T-helper 1 cell treated with Interleukin-12 subunit alpha and Interleukin-12 subunit beta and Interleukin-4 antibody, amounts not matched to agents 30 ng/mL and 1 ng/mL, for 36 hours (primary cell): Measurements from ENCODE around the gene NME9. TPM values are rescaled to one million over a fixed set of nuclear protein-coding genes. Genes with fewer than 3 reads are reported as not detected.
"Not testable (repeated sequence)": the region's sequence is repeated elsewhere in the genome, so short reads cannot be mapped to it uniquely, and the experiment has no call there.

ENCODE experiments used
- intact Hi-C: fragments of 100-400 bp; cut with micrococcal nuclease; formaldehyde crosslinking; loops from one replicate; pipeline ENCODE4 v1.15.1; 2024
- total RNA-seq: library from RNA; stranded (reverse); gene quantifications from 2 replicates; pipeline ENCODE4 v1.2.3, GENCODE V29; 2022

Gene NME9
- 0.71 TPM in 1 of 2 replicates, not detected in the other for total RNA-seq

GRCh38 chr3:138329127-138329983 is at the start of gene NME9:
TSS of gene NME9 (minus strand) at chr3:138329851. CDS start at chr3:138329335, 516 bp downstream.
- intact Hi-C loops, result loop anchor here (1.0 to 10.0 kb wide), 15 partner anchors 47 to 1407 kb away; partner anchors contain the start of genes ARMC8, CEP70, DBR1 and FAIM

- intact Hi-C loops, result no loop called here
Observed at GRCh38 chr3:138378990-138379389, 49.3 kb upstream of the NME9 start.

- intact Hi-C loops, result no loop called here
Observed at GRCh38 chr3:138378331-138378730, 48.7 kb upstream of the NME9 start.

- intact Hi-C loops, result no loop called here
Observed at GRCh38 chr3:138377804-138378203, 48.2 kb upstream of the NME9 start.

GRCh38 chr3:138377212-138377611 is 47.6 kb upstream of the NME9 start:
- intact Hi-C loops, result not testable (repeated sequence)

- intact Hi-C loops, result no loop called here
Observed at GRCh38 chr3:138376663-138377062, 47.0 kb upstream of the NME9 start.

GRCh38 chr3:138375447-138375846 is 45.8 kb upstream of the NME9 start:
- intact Hi-C loops, result no loop called here

- intact Hi-C loops, result no loop called here
Observed at GRCh38 chr3:138374573-138375134, 45.0 kb upstream of the NME9 start.

- intact Hi-C loops, result no loop called here
Observed at GRCh38 chr3:138373736-138374094, 44.1 kb upstream of the NME9 start.

GRCh38 chr3:138373087-138373735 is 43.6 kb upstream of the NME9 start:
- intact Hi-C loops, result no loop called here

GRCh38 chr3:138371070-138371965 is 41.7 kb upstream of the NME9 start:
- intact Hi-C loops, result no loop called here

- intact Hi-C loops, result no loop called here
Observed at GRCh38 chr3:138370321-138370720, 40.7 kb upstream of the NME9 start.

- intact Hi-C loops, result no loop called here
Observed at GRCh38 chr3:138369151-138369900, 39.7 kb upstream of the NME9 start.

- intact Hi-C loops, result no loop called here
Observed at GRCh38 chr3:138367911-138368310, 38.3 kb upstream of the NME9 start.

- intact Hi-C loops, result no loop called here
Observed at GRCh38 chr3:138367326-138367850, 37.7 kb upstream of the NME9 start.

- intact Hi-C loops, result no loop called here
Observed at GRCh38 chr3:138366006-138366759, 36.5 kb upstream of the NME9 start.

GRCh38 chr3:138365253-138365555 is 35.6 kb upstream of the NME9 start:
- intact Hi-C loops, result no loop called here

- intact Hi-C loops, result no loop called here
Observed at GRCh38 chr3:138364356-138365252, 35.0 kb upstream of the NME9 start.

- intact Hi-C loops, result no loop called here
Observed at GRCh38 chr3:138363322-138363721, 33.7 kb upstream of the NME9 start.
